Measurements from ENCODE around the gene CRYBB3.

GRCh38 chr22:25208328-25208727, 8.7 kb downstream of the CRYBB3 start:
- TF ChIP-seq POLR2AphosphoS5 (IDR thresholded peaks at IDR 0.05; ENCODE audit: borderline replicate concordance, low read depth, low read length) (no peak), EZH2 (IDR thresholded peaks at IDR 0.05) (no peak)
